ENCODE results near the gene AVP. TPM values are rescaled to one million over a fixed set of nuclear protein-coding genes. Genes with fewer than 3 reads are reported as not detected.
A peak's percentile ranks its signal among the peaks of the same experiment; 100 is the strongest.

Gene AVP
- total and polyA plus RNA-seq, 2 of the 13 experiments (the other 11 are each of a cell fraction or from before 2014, with no cell fraction given), result 0.12 TPM; not detected in 1

- TF ChIP-seq, protein P1, sequence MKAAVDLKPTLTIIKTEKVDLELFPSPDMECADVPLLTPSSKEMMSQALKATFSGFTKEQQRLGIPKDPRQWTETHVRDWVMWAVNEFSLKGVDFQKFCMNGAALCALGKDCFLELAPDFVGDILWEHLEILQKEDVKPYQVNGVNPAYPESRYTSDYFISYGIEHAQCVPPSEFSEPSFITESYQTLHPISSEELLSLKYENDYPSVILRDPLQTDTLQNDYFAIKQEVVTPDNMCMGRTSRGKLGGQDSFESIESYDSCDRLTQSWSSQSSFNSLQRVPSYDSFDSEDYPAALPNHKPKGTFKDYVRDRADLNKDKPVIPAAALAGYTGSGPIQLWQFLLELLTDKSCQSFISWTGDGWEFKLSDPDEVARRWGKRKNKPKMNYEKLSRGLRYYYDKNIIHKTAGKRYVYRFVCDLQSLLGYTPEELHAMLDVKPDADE (CRISPR knock-in tag; IDR thresholded peaks at IDR 0.05), result no peak
- no peak for TF ChIP-seq ZNF20 (CRISPR knock-in tag; IDR thresholded peaks at IDR 0.05)
- TF ChIP-seq ZNF782 (CRISPR knock-in tag; IDR thresholded peaks at IDR 0.05; ENCODE audit: borderline replicate concordance), result no peak
- TF ChIP-seq CC2D1A (CRISPR knock-in tag; IDR thresholded peaks at IDR 0.05), result 0 out of 2 replicates have a peak, but pooled peaks have one; percentile 63
- TF ChIP-seq KMT2B (CRISPR knock-in tag; IDR thresholded peaks at IDR 0.05), result no peak
- peak; percentile 46; the same call in 1 of the 2 replicates for TF ChIP-seq TBX3 (IDR thresholded peaks at IDR 0.05; ENCODE audit: borderline replicate concordance)
- no peak for TF ChIP-seq PLRG1 (conservative IDR thresholded peaks at IDR 0.05)
- no peak for TF ChIP-seq FOXP1 (IDR thresholded peaks at IDR 0.05)
- no peak; the same call in 1 of the 2 replicates for TF ChIP-seq FOXP1 (CRISPR knock-in tag; IDR thresholded peaks at IDR 0.05)
- peak; percentile 69 for TF ChIP-seq FOSL2 (CRISPR knock-in tag; IDR thresholded peaks at IDR 0.05)
- no peak for TF ChIP-seq ZMAT5 (CRISPR knock-in tag; IDR thresholded peaks at IDR 0.05; ENCODE audit: borderline replicate concordance, low read depth)
- TF ChIP-seq, protein P2, sequence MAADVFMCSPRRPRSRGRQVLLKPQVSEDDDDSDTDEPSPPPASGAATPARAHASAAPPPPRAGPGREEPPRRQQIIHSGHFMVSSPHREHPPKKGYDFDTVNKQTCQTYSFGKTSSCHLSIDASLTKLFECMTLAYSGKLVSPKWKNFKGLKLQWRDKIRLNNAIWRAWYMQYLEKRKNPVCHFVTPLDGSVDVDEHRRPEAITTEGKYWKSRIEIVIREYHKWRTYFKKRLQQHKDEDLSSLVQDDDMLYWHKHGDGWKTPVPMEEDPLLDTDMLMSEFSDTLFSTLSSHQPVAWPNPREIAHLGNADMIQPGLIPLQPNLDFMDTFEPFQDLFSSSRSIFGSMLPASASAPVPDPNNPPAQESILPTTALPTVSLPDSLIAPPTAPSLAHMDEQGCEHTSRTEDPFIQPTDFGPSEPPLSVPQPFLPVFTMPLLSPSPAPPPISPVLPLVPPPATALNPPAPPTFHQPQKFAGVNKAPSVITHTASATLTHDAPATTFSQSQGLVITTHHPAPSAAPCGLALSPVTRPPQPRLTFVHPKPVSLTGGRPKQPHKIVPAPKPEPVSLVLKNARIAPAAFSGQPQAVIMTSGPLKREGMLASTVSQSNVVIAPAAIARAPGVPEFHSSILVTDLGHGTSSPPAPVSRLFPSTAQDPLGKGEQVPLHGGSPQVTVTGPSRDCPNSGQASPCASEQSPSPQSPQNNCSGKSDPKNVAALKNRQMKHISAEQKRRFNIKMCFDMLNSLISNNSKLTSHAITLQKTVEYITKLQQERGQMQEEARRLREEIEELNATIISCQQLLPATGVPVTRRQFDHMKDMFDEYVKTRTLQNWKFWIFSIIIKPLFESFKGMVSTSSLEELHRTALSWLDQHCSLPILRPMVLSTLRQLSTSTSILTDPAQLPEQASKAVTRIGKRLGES (CRISPR knock-in tag; IDR thresholded peaks at IDR 0.05; ENCODE audit: borderline replicate concordance), result no peak
- TF ChIP-seq ZNF350 (CRISPR knock-in tag; IDR thresholded peaks at IDR 0.05; ENCODE audit: borderline replicate concordance, low read depth), result peak; percentile 76
- TF ChIP-seq DNMT1 (CRISPR knock-in tag; IDR thresholded peaks at IDR 0.05), result no peak
- no peak for TF ChIP-seq ZFP82 (CRISPR knock-in tag; IDR thresholded peaks at IDR 0.05; ENCODE audit: borderline replicate concordance)
- TF ChIP-seq SMARCC2 (IDR thresholded peaks at IDR 0.05), result no peak
- no peak for TF ChIP-seq TEAD2 (CRISPR knock-in tag; IDR thresholded peaks at IDR 0.05)
- TF ChIP-seq, protein P3, sequence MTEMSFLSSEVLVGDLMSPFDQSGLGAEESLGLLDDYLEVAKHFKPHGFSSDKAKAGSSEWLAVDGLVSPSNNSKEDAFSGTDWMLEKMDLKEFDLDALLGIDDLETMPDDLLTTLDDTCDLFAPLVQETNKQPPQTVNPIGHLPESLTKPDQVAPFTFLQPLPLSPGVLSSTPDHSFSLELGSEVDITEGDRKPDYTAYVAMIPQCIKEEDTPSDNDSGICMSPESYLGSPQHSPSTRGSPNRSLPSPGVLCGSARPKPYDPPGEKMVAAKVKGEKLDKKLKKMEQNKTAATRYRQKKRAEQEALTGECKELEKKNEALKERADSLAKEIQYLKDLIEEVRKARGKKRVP (CRISPR knock-in tag; IDR thresholded peaks at IDR 0.05), result no peak
- 0 out of 2 replicates have a peak, but pooled peaks have one; percentile 69 for TF ChIP-seq ISL2 (CRISPR knock-in tag; IDR thresholded peaks at IDR 0.05)
- TF ChIP-seq, protein P4, sequence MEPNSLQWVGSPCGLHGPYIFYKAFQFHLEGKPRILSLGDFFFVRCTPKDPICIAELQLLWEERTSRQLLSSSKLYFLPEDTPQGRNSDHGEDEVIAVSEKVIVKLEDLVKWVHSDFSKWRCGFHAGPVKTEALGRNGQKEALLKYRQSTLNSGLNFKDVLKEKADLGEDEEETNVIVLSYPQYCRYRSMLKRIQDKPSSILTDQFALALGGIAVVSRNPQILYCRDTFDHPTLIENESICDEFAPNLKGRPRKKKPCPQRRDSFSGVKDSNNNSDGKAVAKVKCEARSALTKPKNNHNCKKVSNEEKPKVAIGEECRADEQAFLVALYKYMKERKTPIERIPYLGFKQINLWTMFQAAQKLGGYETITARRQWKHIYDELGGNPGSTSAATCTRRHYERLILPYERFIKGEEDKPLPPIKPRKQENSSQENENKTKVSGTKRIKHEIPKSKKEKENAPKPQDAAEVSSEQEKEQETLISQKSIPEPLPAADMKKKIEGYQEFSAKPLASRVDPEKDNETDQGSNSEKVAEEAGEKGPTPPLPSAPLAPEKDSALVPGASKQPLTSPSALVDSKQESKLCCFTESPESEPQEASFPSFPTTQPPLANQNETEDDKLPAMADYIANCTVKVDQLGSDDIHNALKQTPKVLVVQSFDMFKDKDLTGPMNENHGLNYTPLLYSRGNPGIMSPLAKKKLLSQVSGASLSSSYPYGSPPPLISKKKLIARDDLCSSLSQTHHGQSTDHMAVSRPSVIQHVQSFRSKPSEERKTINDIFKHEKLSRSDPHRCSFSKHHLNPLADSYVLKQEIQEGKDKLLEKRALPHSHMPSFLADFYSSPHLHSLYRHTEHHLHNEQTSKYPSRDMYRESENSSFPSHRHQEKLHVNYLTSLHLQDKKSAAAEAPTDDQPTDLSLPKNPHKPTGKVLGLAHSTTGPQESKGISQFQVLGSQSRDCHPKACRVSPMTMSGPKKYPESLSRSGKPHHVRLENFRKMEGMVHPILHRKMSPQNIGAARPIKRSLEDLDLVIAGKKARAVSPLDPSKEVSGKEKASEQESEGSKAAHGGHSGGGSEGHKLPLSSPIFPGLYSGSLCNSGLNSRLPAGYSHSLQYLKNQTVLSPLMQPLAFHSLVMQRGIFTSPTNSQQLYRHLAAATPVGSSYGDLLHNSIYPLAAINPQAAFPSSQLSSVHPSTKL (CRISPR knock-in tag; IDR thresholded peaks at IDR 0.05), result peak; percentile 80
- no peak for TF ChIP-seq ZNF781 (CRISPR knock-in tag; IDR thresholded peaks at IDR 0.05; ENCODE audit: borderline replicate concordance, not compliant biosample characterization)
Measured at GRCh38 chr20:3106658-3107463, 22.3 kb upstream of the AVP start (continued).

Measured in HepG2 (cell line).